Motor neuron (in vitro differentiated cells): ENCODE measurements around the gene SIGMAR1. TPM values are rescaled to one million over a fixed set of nuclear protein-coding genes. Genes with fewer than 3 reads are reported as not detected.
A peak's percentile ranks its signal among the peaks of the same experiment; 100 is the strongest.

Experiments used
- ATAC-seq, 8 experiments: fragments of 200-7000 bp; cut with Tn5 transposase; replicated peaks in 6 of 8; 2 replicates each; pipeline ENCODE4 v1.8.0; 2021; ENCODE audit warnings: mild to moderate bottlenecking in 8 of 8, moderate library complexity in 8 of 8
- H3K27ac ChIP-seq, 2 donors: fragments of 250-450 bp; sonication (Bioruptor Pico); 2 replicates each; pipeline ENCODE4 v1.9.0; 2021; ENCODE audit warnings: antibody characterized with exemption in 2 of 2, mild to moderate bottlenecking in 2 of 2, moderate library complexity in 1 of 2
- H3K4me1 ChIP-seq, 2 donors: fragments of 250-450 bp; sonication (Bioruptor Pico); replicated peaks in 1 of 2; 2 replicates each; pipeline ENCODE4 v1.6.1; 2021; ENCODE audit warnings: antibody characterized with exemption in 2 of 2, mild to moderate bottlenecking in 2 of 2, moderate library complexity in 1 of 2
- H3K4me3 ChIP-seq, 5 donors: fragments of 250-450 bp; sonication (Bioruptor Pico); 2 replicates each; pipeline ENCODE4 v1.9.0; 2021; ENCODE audit warnings: antibody characterized with exemption in 5 of 5, mild to moderate bottlenecking in 5 of 5, moderate library complexity in 4 of 5
- whole genome bisulfite sequencing, 10 experiments: fragments of 450-650 bp; shearing (Covaris generic); methylation state at CpG; one replicate each; pipeline ENCODE4 v1.0.0; 2022; 5-methylcytosine and 5-hydroxymethylcytosine counted together
- in situ Hi-C, 9 experiments: fragments of 400-800 bp; cut with MboI; loops; one replicate each; pipeline ENCODE4 v1.15.0; 2021; ENCODE audit warnings: low sequenced_read_pairs in 9 of 9, low pct_unique_long_range_greater_than_20kb in 2 of 9; ENCODE audit not compliant: unreplicated experiment in 9 of 9
- total RNA-seq, 8 experiments: library from RNA; unstranded; fragments of 300-600 nt; gene quantifications; 2 replicates each; pipeline versions ENCODE4 v1.2.3 to v1.2.4, GENCODE V29; 2022

Gene SIGMAR1
- total RNA-seq, 8 experiments from 2014 or later = 22.7 to 123 (median 41.2) TPM

- peaks cover 6 to 9% of the 10 kb centered on the region in 2 donors for H3K4me1 ChIP-seq
- in situ Hi-C loops = no loop called here
- H3K27ac ChIP-seq = peak overlapping the region; percentile 62 to 72
- ATAC-seq = peak in 1 of 8 experiments; percentile 4
- H3K4me3 ChIP-seq = peak overlapping the region; percentile 49 to 94 (median 75)
- WGBS, 10 experiments = 0% methylated on average over 1 of the region's 26 CpGs; no CpG with 5 or more reads in 9 of the 10 experiments
Measured at GRCh38 chr9:34665067-34665380, 27.4 kb upstream of the SIGMAR1 start.

DNA sequence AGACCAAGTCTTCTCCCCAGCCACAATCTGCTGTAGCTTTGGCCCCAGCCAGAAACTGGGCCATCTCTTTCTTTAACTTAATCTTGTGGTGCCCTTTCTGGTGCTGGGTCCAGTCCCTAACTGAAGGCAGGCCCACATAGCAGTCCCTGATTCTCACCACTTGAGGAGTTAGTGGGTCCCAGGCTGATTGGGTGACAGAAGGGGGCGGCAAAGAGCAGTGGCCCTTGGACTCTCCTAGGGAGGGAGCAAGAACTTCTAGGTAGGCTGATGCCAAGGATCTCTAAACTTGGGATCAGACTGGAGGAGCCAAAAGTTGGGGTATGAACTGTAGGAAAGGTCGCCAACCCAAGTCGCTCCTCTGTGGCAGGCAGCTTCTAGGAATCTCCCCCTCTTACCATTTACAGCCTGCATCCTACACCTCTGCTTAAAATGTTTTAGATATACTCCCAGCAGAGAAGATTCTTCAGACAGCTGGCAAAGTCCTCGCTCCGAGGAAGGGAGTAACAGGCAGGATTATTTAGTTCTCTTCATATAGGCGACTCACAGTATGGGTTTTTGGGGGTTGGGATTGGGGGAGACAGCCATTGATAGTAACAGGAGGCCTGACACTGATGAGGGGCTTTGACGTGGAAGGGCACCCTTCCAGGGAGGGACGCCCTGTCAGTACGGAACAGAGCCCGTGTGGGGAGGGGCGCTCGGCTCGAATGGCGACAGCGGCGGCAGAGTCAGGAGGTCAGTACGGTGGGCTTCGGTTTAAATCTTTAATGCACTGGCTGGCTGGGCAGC, 26.9 kb upstream of the SIGMAR1 start:
- H3K4me1 ChIP-seq = peaks cover 6 to 9% of the 10 kb centered on the region in 2 donors
- peak in 7 of 8 experiments; percentile 12 to 49 (median 14) for ATAC-seq
- in situ Hi-C loops = no loop called here
- peak overlapping the region; percentile 49 to 94 (median 75) for H3K4me3 ChIP-seq
- WGBS, 10 experiments = 2 to 20% (median 17%) methylated on average over 1 to 8 of the region's 18 CpGs; no CpG with 5 or more reads in 6 of the 10 experiments
- H3K27ac ChIP-seq = peak overlapping the region; percentile 62 to 72

GRCh38 chr9:34663303-34663605, 25.7 kb upstream of the SIGMAR1 start:
- Histone ChIP-seq H3K27ac (no peak overlapping the region), H3K4me3 (no peak overlapping the region), H3K4me1 (peaks cover 6 to 9% of the 10 kb centered on the region in 2 donors)
- in situ Hi-C loops = no loop called here
- ATAC-seq = no peak

DNA sequence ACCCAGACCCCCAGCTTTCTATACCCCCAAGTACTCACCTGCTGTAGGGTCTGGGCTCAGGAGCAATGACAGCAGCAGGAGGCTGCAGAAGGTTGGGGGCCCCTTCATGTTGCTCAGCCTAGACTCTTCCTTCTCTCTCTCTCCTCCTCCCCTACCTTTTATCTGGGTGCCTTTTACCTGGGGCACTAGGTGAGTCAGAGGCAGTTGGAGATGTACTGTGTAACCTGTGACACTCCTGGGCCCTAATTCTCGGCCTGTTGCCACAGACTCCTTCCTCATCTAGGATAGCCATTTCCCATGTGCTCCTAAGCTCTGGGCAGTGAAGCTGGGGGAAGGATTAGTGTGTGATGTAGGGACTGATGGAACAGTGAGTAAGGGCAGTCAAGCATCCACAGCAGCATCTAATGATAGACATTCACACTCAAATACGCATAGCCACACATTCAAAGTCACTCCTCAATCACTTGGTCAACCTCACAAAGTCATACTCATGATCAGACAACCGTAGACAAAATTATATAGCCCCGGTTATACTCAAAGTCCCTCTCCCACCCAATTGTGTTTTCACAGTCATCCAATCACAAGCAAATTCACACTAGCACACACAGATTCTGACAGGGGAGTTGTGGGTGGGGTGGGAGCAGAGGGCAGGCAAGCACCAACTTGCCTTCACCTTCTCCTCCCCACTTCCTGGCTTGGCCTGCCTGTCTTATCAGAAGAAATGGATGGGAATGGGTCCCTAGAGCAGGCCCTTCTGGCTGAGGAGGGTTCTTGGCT, 25.1 kb upstream of the SIGMAR1 start, which contains the start of gene CCL27:
Gene CCL27 (minus strand): TSS at position 132 of the 777 bp plus-strand sequence. CDS start 24 bp downstream, at position 108.
- 83 to 100% (median 94%) methylated on average over 1 to 3 of the region's 4 CpGs; no CpG with 5 or more reads in 5 of the 10 experiments for WGBS, 10 experiments
- Histone ChIP-seq H3K4me1 (peaks cover 6 to 9% of the 10 kb centered on the region in 2 donors), H3K4me3 (no peak within 1 kb of the TSS), H3K27ac (no peak within 1 kb of the TSS)
- in situ Hi-C loops = no loop called here
- ATAC-seq = no peak

DNA sequence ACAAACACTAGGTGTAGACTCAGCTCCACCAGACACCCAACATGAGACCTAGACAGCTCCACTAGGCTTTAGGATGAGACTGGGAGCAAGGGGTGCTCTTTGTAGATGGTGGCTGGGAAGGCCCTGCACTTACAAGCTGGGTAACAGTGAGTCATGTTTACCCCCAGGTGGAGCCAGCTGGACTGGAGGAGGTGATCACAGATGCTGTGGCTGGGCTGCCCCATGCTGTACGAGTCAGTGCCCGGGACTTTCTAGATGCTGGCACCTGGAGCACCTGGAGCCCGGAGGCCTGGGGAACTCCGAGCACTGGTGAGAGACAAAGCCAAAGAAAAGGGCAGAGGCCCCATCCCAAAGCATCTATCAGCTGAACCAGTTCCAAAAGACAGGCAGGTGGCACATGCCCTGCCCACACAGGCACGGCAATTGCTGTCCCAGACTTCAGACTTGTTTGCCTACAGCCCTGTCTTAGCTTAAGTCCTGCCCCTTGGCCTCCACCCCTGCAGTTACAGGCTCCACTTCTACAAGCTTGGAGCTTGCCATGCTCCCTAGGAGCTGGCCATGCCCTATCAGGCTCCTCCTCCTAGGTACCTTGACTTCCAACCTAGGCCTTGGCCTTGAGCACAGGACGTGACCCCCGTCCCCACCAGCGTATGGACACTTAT, 22.1 kb upstream of the SIGMAR1 start:
- ATAC-seq = no peak

GRCh38 chr9:34658461-34658860, 20.9 kb upstream of the SIGMAR1 start:
- 80 to 100% (median 85%) methylated on average over 1 to 6 of the region's 14 CpGs; no CpG with 5 or more reads in 4 of the 10 experiments for WGBS, 10 experiments
- in situ Hi-C loops = no loop called here
- Histone ChIP-seq H3K27ac (no peak overlapping the region), H3K4me3 (no peak overlapping the region), H3K4me1 (peaks cover 14% of the 10 kb centered on the region in 2 donors)
- no peak for ATAC-seq

More for the DNA sequence above, 22.1 kb upstream of the SIGMAR1 start:
- in situ Hi-C loops = no loop called here
- H3K4me1 ChIP-seq = peaks cover 5 to 7% of the 10 kb centered on the region in 2 donors
- 50 to 94% (median 86%) methylated on average over 2 to 5 of the region's 8 CpGs; no CpG with 5 or more reads in 4 of the 10 experiments for WGBS, 10 experiments
- H3K27ac ChIP-seq = no peak overlapping the region
- no peak overlapping the region for H3K4me3 ChIP-seq

- H3K4me1 ChIP-seq = peaks cover 27 to 29% of the 10 kb centered on the region in 2 donors
- in situ Hi-C loops = no loop called here
- no peak for ATAC-seq
- WGBS, 10 experiments = 60 to 100% (median 90%) methylated on average over 1 to 2 of the region's 5 CpGs; no CpG with 5 or more reads in 7 of the 10 experiments
- H3K27ac ChIP-seq = no peak overlapping the region
- no peak overlapping the region for H3K4me3 ChIP-seq
Measured at GRCh38 chr9:34656992-34657391, 19.4 kb upstream of the SIGMAR1 start.

DNA sequence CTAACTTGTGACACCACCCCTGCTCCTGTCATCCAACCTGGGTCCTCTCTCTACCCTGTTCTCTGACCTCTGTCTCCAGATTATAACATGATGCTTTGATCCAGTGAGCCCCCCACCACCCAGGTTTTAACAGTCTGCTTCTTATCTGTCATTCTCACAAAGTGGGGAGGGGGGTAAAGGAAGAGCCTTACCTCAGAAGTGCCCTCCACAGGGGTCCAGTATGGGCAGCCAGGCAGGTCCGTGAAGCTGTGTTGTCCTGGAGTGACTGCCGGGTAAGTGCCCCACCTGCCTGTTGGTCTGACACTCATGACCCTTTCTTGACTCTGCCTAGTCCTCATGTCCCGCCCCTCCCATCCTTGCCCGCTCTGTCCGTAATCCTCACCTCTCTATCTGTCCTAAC, 17.8 kb upstream of the SIGMAR1 start:
- no peak for ATAC-seq
- Histone ChIP-seq H3K4me1 (peaks cover 38 to 40% of the 10 kb centered on the region in 2 donors), H3K4me3 (no peak overlapping the region), H3K27ac (no peak overlapping the region)
- WGBS, 10 experiments = 60 to 100% (median 90%) methylated on average over 1 to 3 of the region's 5 CpGs; no CpG with 5 or more reads in 5 of the 10 experiments
- in situ Hi-C loops = no loop called here

GRCh38 chr9:34654323-34655051, 16.9 kb upstream of the SIGMAR1 start:
- WGBS, 10 experiments = 100% methylated on average over 1 of the region's 11 CpGs; no CpG with 5 or more reads in 9 of the 10 experiments
- Histone ChIP-seq H3K4me3 (no peak overlapping the region), H3K27ac (peak overlapping the region in 1 of 2 donors; percentile 56), H3K4me1 (peaks cover 38 to 40% of the 10 kb centered on the region in 2 donors)
- ATAC-seq = peak in 3 of 8 experiments; percentile 4 to 29 (median 5)
- in situ Hi-C loops = no loop called here

- in situ Hi-C loops = no loop called here
- Histone ChIP-seq H3K27ac (peak overlapping the region; percentile 43 to 56), H3K4me1 (peaks cover 38 to 41% of the 10 kb centered on the region in 2 donors), H3K4me3 (no peak overlapping the region)
- peak; percentile 3 to 21 (median 18) for ATAC-seq
- 12 to 60% (median 17%) methylated on average over 1 to 3 of the region's 11 CpGs; no CpG with 5 or more reads in 7 of the 10 experiments for WGBS, 10 experiments
Measured at GRCh38 chr9:34653151-34654072, 15.8 kb upstream of the SIGMAR1 start.

- Histone ChIP-seq H3K27ac (peak overlapping the region; percentile 43 to 56), H3K4me3 (peak overlapping the region in 2 of 5 donors; percentile 23 to 25), H3K4me1 (peaks cover 41 to 49% of the 10 kb centered on the region in 2 donors)
- 0 to 86% (median 28%) methylated on average over 1 to 4 of the region's 5 CpGs; no CpG with 5 or more reads in 2 of the 10 experiments for WGBS, 10 experiments
- in situ Hi-C loops = no loop called here
- ATAC-seq = peak in 6 of 8 experiments; percentile 1 to 21 (median 6)
Measured at GRCh38 chr9:34652602-34653000, 15.0 kb upstream of the SIGMAR1 start.
